Midbrain (tissue), 1 donor: ENCODE results near the gene XAGE2.
"Not testable (repeated sequence)": the region's sequence is repeated elsewhere in the genome, so short reads cannot be mapped to it uniquely, and the experiment has no call there.

ENCODE experiments used
- DNase-seq: peaks from one replicate; lab custom pipeline; 2025; lab: John Stamatoyannopoulos, UW

Gene XAGE2

GRCh38 chrX:52368368-52369055 lies at the start of gene XAGE2:
Gene XAGE2 (plus strand): TSS chrX:52369021. CDS start chrX:52370015, 994 bp downstream.
- DNase-seq, result no peak

GRCh38 chrX:52337410-52337809 lies 31.4 kb upstream of the XAGE2 start:
- no peak for DNase-seq

GRCh38 chrX:52341493-52341892 lies 27.3 kb upstream of the XAGE2 start:
- DNase-seq, result no peak

GRCh38 chrX:52343131-52343530 lies 25.7 kb upstream of the XAGE2 start:
- not testable (repeated sequence) for DNase-seq

GRCh38 chrX:52345402-52345801 lies 23.4 kb upstream of the XAGE2 start:
- DNase-seq, result peak; percentile 0

GRCh38 chrX:52346174-52347165 lies 22.4 kb upstream of the XAGE2 start:
- no peak for DNase-seq

- DNase-seq, result no peak
Observed at GRCh38 chrX:52349681-52350080, 19.1 kb upstream of the XAGE2 start.

GRCh38 chrX:52352551-52352950 lies 16.3 kb upstream of the XAGE2 start:
- no peak for DNase-seq

GRCh38 chrX:52353838-52354237 lies 15.0 kb upstream of the XAGE2 start:
- DNase-seq, result no peak

- DNase-seq, result no peak
Observed at GRCh38 chrX:52355108-52355507, 13.7 kb upstream of the XAGE2 start.

GRCh38 chrX:52359614-52360232 lies 9.1 kb upstream of the XAGE2 start:
- no peak for DNase-seq

- DNase-seq, result no peak
Observed at GRCh38 chrX:52361941-52362340, 6.9 kb upstream of the XAGE2 start.

- no peak for DNase-seq
Observed at GRCh38 chrX:52363247-52363883, 5.5 kb upstream of the XAGE2 start.

GRCh38 chrX:52378870-52379269 lies 10.0 kb downstream of the XAGE2 start:
- DNase-seq, result no peak

- no peak for DNase-seq
Observed at GRCh38 chrX:52380993-52381392, 12.2 kb downstream of the XAGE2 start.

- no peak for DNase-seq
Observed at GRCh38 chrX:52410439-52411394, 41.9 kb downstream of the XAGE2 start.

GRCh38 chrX:52415304-52415703 lies 46.5 kb downstream of the XAGE2 start:
- no peak for DNase-seq

GRCh38 chrX:52416816-52417215 lies 48.0 kb downstream of the XAGE2 start:
- DNase-seq, result no peak

- no peak for DNase-seq
Observed at GRCh38 chrX:52420824-52421443, 52.1 kb downstream of the XAGE2 start.

- no peak for DNase-seq
Observed at GRCh38 chrX:52422884-52423283, 54.1 kb downstream of the XAGE2 start.
